Measurements from ENCODE around the gene UMOD.
"Not testable (repeated sequence)": the region's sequence is repeated elsewhere in the genome, so short reads cannot be mapped to it uniquely, and the experiment has no call there.

The UMOD gene

GRCh38 chr16:20329392-20330138 lies 22.9 kb downstream of the UMOD start:
- DNase-seq (ENCODE audit: insufficient read length, low spot score), result no peak
- no peak for FAIRE-seq
- TF ChIP-seq SPI1 (IDR thresholded peaks at IDR 0.05; ENCODE audit: low read depth, low read length) (no peak), POLR2AphosphoS5 (IDR thresholded peaks at IDR 0.05; ENCODE audit: low read depth, low read length) (no peak), PAX5 (IDR thresholded peaks at IDR 0.05; ENCODE audit: insufficient read depth, low read length, severe bottlenecking) (no peak), POU2F2 (IDR thresholded peaks at IDR 0.05; ENCODE audit: low read depth, low read length) (no peak), POLR2A (IDR thresholded peaks at IDR 0.05; ENCODE audit: low read depth, low read length) (no peak), TAF1 (IDR thresholded peaks at IDR 0.05; ENCODE audit: low read depth, low read length) (no peak)

DNA sequence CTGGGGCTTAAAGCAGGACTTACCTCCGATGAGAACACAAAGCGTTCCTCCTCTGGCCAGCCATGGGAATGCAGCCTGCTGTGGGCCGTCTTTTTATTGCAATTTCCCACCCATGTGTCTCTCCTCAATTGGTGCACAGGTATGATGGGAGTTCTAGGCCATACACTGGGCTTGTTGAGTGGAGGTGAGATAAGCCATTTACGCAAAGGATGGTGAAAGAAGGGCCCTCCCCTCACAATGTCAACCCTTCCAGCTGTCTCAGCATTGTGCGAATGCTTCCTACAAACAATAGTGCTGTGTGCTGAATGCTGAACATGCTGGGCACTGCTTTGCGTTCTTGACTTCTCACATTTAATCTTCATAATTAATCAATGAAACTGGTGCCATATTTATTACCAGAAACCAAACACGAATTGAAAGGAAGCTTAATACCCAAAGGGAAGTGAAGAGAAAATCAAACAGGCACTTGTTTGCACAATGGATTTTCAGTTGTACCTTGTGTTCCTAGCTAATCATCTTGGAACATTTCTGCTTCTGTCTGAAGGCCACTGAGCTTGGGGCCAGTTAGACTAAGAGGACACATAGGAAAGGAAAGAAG lies 25.0 kb downstream of the UMOD start, which contains the start of gene GP2:
Gene GP2 (minus strand): TSS at position 70 of the 598 bp plus-strand sequence. CDS start 1,082 bp downstream, outside the sequence.
- no peak for TF ChIP-seq POLR2A (IDR thresholded peaks at IDR 0.05; ENCODE audit: low read depth, low read length)
- TF ChIP-seq SPI1 (IDR thresholded peaks at IDR 0.05; ENCODE audit: low read depth, low read length), result no peak
- TF ChIP-seq TAF1 (IDR thresholded peaks at IDR 0.05; ENCODE audit: low read depth, low read length), result no peak
- TF ChIP-seq PAX5 (IDR thresholded peaks at IDR 0.05; ENCODE audit: insufficient read depth, low read length, severe bottlenecking), result no peak
- TF ChIP-seq POLR2AphosphoS5 (IDR thresholded peaks at IDR 0.05; ENCODE audit: low read depth, low read length), result no peak
- TF ChIP-seq POU2F2 (IDR thresholded peaks at IDR 0.05; ENCODE audit: low read depth, low read length), result no peak
- DNase-seq (ENCODE audit: insufficient read length, low spot score) (no peak), FAIRE-seq (no peak)

DNA sequence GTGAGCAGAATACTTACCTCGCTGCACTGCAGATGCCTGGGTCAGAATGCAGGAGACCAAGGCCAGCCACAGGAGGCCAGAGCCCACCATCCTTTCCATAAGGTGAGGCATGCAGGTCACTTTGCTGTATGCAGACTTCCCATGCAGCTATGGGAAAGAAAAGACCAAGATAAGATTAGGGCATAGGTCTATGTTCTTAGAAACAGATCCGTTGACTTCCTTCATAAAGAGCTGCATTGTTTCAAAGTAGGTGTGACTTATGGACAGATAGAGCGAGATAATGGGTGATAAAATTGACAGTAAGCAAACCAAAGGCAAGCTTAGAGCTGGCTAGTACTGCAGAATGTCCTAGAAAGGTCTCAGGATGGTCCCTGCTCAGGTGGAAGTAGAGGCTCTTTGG lies 26.2 kb downstream of the UMOD start:
- TF ChIP-seq TAF1 (IDR thresholded peaks at IDR 0.05; ENCODE audit: low read depth, low read length), result no peak
- no peak for TF ChIP-seq PAX5 (IDR thresholded peaks at IDR 0.05; ENCODE audit: insufficient read depth, low read length, severe bottlenecking)
- TF ChIP-seq SPI1 (IDR thresholded peaks at IDR 0.05; ENCODE audit: low read depth, low read length), result no peak
- no peak for TF ChIP-seq POLR2AphosphoS5 (IDR thresholded peaks at IDR 0.05; ENCODE audit: low read depth, low read length)
- no peak for TF ChIP-seq POLR2A (IDR thresholded peaks at IDR 0.05; ENCODE audit: low read depth, low read length)
- no peak for TF ChIP-seq POU2F2 (IDR thresholded peaks at IDR 0.05; ENCODE audit: low read depth, low read length)
- FAIRE-seq (no peak), DNase-seq (ENCODE audit: insufficient read length, low spot score) (no peak)

DNA sequence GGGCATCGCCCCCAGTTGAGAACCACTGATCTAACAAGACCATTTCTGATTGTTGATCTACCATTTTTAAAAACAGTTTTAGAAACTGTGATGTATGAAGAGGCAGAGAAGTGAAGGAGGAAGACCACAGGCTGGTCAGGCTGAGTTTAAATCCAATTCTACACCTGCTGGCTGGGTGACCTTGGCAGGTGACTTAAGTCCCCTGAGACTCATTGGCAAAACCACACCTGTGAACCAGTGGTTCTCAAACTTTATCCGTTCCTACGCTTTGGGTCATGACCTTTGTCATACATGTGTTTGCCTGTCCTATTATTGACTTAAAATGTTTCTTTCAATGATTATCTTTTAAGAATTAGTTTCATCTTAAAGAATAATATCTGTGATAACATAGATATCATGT lies 27.5 kb downstream of the UMOD start:
- FAIRE-seq (no peak), DNase-seq (ENCODE audit: insufficient read length, low spot score) (no peak)

GRCh38 chr16:20323591-20324117 lies 28.9 kb downstream of the UMOD start:
- no peak for FAIRE-seq
- no peak for DNase-seq (ENCODE audit: insufficient read length, low spot score)
- TF ChIP-seq SPI1 (IDR thresholded peaks at IDR 0.05; ENCODE audit: low read depth, low read length) (no peak), TAF1 (IDR thresholded peaks at IDR 0.05; ENCODE audit: low read depth, low read length) (no peak), PAX5 (IDR thresholded peaks at IDR 0.05; ENCODE audit: insufficient read depth, low read length, severe bottlenecking) (no peak), POLR2AphosphoS5 (IDR thresholded peaks at IDR 0.05; ENCODE audit: low read depth, low read length) (no peak), POLR2A (IDR thresholded peaks at IDR 0.05; ENCODE audit: low read depth, low read length) (no peak)

More for the DNA sequence above, 27.5 kb downstream of the UMOD start:
- TF ChIP-seq TAF1 (IDR thresholded peaks at IDR 0.05; ENCODE audit: low read depth, low read length), result no peak
- TF ChIP-seq POLR2A (IDR thresholded peaks at IDR 0.05; ENCODE audit: low read depth, low read length), result no peak
- no peak for TF ChIP-seq PAX5 (IDR thresholded peaks at IDR 0.05; ENCODE audit: insufficient read depth, low read length, severe bottlenecking)
- TF ChIP-seq SPI1 (IDR thresholded peaks at IDR 0.05; ENCODE audit: low read depth, low read length), result no peak
- TF ChIP-seq POU2F2 (IDR thresholded peaks at IDR 0.05; ENCODE audit: low read depth, low read length), result no peak
- no peak for TF ChIP-seq POLR2AphosphoS5 (IDR thresholded peaks at IDR 0.05; ENCODE audit: low read depth, low read length)

DNA sequence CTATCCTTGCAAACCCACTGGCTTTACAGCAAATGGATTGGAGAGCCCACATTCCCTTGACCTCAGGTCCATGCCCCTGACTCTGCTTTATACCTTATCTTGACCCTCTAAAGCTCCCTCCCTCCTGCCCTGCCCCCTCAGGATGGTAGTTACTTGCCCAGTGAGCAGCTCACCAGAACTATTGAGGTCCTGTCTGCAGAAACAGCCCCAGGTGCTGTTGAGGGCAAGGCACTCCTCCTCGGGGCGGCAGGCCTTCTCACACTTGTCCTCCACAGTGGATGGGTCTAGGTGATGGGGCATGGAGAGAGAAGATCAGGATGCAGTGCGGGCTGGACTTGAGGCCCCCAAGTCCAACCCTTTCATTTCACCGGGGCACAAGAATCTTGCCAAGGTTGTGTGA lies 29.8 kb downstream of the UMOD start:
- FAIRE-seq, result no peak
- TF ChIP-seq PAX5 (IDR thresholded peaks at IDR 0.05; ENCODE audit: insufficient read depth, low read length, severe bottlenecking) (no peak), TAF1 (IDR thresholded peaks at IDR 0.05; ENCODE audit: low read depth, low read length) (no peak), POLR2AphosphoS5 (IDR thresholded peaks at IDR 0.05; ENCODE audit: low read depth, low read length) (no peak), SPI1 (IDR thresholded peaks at IDR 0.05; ENCODE audit: low read depth, low read length) (no peak), POU2F2 (IDR thresholded peaks at IDR 0.05; ENCODE audit: low read depth, low read length) (no peak), POLR2A (IDR thresholded peaks at IDR 0.05; ENCODE audit: low read depth, low read length) (no peak)
- DNase-seq (ENCODE audit: insufficient read length, low spot score), result no peak

DNA sequence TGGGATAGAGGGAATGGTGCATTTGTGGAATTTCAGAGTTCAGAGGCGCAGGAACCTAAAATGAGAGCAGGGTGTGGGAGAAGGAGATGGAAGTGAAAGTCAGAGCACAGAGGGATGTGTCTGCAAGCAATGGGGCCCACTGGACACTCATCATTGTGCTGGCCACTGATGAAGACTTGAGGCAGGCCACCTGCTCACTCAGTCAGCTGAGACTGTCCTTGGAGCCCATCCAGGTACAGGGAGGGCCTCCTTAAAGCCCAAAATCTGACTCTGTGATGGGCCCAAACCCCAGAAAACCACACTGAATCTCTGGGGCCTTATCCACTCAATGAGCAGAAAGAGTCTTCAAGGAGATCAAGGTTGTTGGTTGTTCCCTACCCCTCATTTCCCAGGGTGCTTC lies 30.8 kb downstream of the UMOD start:
- TF ChIP-seq TAF1 (IDR thresholded peaks at IDR 0.05; ENCODE audit: low read depth, low read length) (no peak), PAX5 (IDR thresholded peaks at IDR 0.05; ENCODE audit: insufficient read depth, low read length, severe bottlenecking) (no peak), POLR2AphosphoS5 (IDR thresholded peaks at IDR 0.05; ENCODE audit: low read depth, low read length) (no peak), SPI1 (IDR thresholded peaks at IDR 0.05; ENCODE audit: low read depth, low read length) (no peak)
- DNase-seq (ENCODE audit: insufficient read length, low spot score) (no peak), FAIRE-seq (no peak)

DNA sequence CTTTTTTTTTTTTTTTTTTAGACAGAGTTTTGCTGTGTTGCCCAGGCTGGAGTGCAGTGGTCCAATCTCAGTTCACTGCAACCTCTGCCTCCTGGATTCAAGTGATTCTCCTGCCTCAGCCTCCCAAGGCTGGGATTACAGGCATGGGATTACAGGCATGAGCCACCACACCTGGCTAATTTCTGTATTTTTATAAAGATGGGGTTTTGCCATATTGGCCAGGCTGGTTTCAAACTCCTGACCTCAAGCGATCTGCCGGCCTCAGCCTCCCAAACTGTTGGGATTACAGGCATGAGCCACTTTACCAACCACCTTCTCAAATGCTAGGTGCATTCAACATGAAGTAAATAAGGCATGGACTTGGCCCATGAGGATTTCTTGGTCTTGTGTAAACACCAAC lies 31.5 kb downstream of the UMOD start:
- FAIRE-seq; DNase-seq (ENCODE audit: insufficient read length, low spot score): not testable (repeated sequence)

DNA sequence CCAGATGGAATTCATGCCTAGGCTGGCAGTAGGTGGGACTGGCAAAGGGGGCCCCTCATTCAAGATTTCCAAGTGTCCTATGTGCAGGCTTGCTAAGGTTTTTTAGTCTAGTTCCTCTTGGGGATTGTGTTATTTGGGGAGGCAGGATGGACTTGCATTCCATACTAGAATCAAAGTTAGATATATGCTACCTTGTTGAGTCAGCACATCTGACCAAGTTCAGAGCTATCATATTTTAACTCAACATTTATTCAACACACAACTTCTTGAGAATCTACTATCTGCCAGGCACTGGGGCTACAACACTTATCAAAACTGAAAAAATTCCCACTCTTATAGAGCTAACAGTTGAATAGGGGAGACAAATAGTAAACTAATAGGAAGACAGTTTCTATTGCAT lies 31.9 kb downstream of the UMOD start:
- FAIRE-seq (no peak), DNase-seq (ENCODE audit: insufficient read length, low spot score) (no peak)
- TF ChIP-seq PAX5 (IDR thresholded peaks at IDR 0.05; ENCODE audit: insufficient read depth, low read length, severe bottlenecking), result no peak
- no peak for TF ChIP-seq TAF1 (IDR thresholded peaks at IDR 0.05; ENCODE audit: low read depth, low read length)

DNA sequence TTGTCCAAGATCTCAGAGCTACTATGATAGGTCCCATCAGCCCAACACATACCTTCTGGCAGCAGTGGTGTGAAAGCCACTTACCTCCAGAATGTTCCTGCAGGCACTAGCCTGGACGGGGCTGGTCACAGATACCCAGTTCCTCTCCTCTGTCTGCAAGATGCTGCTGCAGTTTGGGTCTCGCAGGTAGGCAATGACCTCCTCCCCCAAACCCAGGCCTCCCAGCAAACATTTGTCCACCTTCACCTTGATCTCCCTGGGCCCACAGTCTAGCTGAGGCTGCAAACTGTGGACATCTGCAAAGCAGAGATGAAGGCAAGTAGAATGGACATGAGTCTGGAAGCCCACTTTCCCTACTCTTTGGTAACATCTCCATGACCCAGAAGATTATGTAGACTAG lies 32.3 kb downstream of the UMOD start:
- DNase-seq (ENCODE audit: insufficient read length, low spot score), result no peak
- no peak for TF ChIP-seq POU2F2 (IDR thresholded peaks at IDR 0.05; ENCODE audit: low read depth, low read length)
- TF ChIP-seq SPI1 (IDR thresholded peaks at IDR 0.05; ENCODE audit: low read depth, low read length), result no peak
- TF ChIP-seq POLR2AphosphoS5 (IDR thresholded peaks at IDR 0.05; ENCODE audit: low read depth, low read length), result no peak
- TF ChIP-seq TAF1 (IDR thresholded peaks at IDR 0.05; ENCODE audit: low read depth, low read length), result no peak
- no peak for TF ChIP-seq POLR2A (IDR thresholded peaks at IDR 0.05; ENCODE audit: low read depth, low read length)
- no peak for TF ChIP-seq PAX5 (IDR thresholded peaks at IDR 0.05; ENCODE audit: insufficient read depth, low read length, severe bottlenecking)
- no peak for FAIRE-seq

All from GM12891 (cell line).